MM.1S (cell line): ENCODE measurements around the gene NRXN3.

Source experiments
- EZH2 ChIP-seq: fragments of 300-600 bp; sonication (generic); optimal IDR thresholded peaks from 2 replicates; pipeline ENCODE3; 2017; ENCODE audit warnings: low read depth, mild to moderate bottlenecking, antibody characterized with exemption, low read length, mixed read lengths
- TF ChIP-seq, protein P1 (sequence below): fragments of 300-600 bp; sonication (generic); IDR thresholded peaks from 2 replicates; pipeline ENCODE4 v1.5.1; 2016; ENCODE audit warnings: antibody characterized with exemption, low read length, mixed read lengths

DNA sequence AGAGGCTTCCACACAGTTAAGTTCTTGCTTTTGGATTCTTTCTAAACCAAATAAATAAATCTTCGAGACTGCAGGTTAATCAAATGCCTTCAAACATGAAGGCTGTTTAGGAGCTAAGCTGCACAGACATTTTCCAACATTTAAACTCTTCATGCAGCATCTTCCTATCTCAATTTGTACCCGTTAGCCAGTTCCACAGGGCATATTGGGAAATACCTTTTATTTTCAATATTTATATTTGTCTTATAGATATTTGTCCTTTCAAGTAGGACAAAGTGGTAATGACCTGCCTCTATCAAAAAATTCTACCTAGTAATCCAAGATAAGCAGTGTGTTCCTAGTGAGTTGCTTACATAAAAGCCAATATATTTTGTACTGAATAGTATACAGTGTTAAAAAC is 1667.5 kb downstream of the NRXN3 start:
- TF ChIP-seq, protein P1, sequence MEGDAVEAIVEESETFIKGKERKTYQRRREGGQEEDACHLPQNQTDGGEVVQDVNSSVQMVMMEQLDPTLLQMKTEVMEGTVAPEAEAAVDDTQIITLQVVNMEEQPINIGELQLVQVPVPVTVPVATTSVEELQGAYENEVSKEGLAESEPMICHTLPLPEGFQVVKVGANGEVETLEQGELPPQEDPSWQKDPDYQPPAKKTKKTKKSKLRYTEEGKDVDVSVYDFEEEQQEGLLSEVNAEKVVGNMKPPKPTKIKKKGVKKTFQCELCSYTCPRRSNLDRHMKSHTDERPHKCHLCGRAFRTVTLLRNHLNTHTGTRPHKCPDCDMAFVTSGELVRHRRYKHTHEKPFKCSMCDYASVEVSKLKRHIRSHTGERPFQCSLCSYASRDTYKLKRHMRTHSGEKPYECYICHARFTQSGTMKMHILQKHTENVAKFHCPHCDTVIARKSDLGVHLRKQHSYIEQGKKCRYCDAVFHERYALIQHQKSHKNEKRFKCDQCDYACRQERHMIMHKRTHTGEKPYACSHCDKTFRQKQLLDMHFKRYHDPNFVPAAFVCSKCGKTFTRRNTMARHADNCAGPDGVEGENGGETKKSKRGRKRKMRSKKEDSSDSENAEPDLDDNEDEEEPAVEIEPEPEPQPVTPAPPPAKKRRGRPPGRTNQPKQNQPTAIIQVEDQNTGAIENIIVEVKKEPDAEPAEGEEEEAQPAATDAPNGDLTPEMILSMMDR, result no peak
- TF ChIP-seq EZH2, result no peak
